SK-N-DZ (cell line): ENCODE results near the gene KRTAP10-9. TPM values are rescaled to one million over a fixed set of nuclear protein-coding genes. Genes with fewer than 3 reads are reported as not detected.
"Not testable (repeated sequence)": the region's sequence is repeated elsewhere in the genome, so short reads cannot be mapped to it uniquely, and the experiment has no call there.

Experiments used
- DNase-seq: peaks from one replicate; pipeline ENCODE4 v3.0.0-alpha.2; 2015; ENCODE audit warnings: low spot score
- polyA plus RNA-seq, 2 experiments: library from polyadenylated mRNA; depleted of rRNA; stranded (reverse); fragments of >200 nt; gene quantifications; 2 replicates each; pipeline ENCODE4 v1.2.3, GENCODE V29; 2014

KRTAP10-9 gene, protein sequence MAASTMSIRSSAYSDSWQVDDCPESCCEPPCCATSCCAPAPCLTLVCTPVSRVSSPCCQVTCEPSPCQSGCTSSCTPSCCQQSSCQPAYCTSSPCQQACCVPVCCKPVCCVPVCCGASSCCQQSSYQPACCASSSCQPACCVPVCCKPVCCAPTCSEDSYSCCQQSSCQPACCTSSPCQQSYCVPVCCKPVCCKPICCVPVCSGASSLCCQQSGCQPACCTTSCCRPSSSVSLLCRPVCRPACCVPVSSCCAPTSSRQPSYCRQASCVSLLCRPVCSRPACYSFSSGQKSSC
- not detected in 2 replicates for polyA plus RNA-seq (2014; cell fraction: cytosol; rRNA removed)
- not detected in 2 replicates for polyA plus RNA-seq (2014; cell fraction: nucleus; rRNA removed)

DNA sequence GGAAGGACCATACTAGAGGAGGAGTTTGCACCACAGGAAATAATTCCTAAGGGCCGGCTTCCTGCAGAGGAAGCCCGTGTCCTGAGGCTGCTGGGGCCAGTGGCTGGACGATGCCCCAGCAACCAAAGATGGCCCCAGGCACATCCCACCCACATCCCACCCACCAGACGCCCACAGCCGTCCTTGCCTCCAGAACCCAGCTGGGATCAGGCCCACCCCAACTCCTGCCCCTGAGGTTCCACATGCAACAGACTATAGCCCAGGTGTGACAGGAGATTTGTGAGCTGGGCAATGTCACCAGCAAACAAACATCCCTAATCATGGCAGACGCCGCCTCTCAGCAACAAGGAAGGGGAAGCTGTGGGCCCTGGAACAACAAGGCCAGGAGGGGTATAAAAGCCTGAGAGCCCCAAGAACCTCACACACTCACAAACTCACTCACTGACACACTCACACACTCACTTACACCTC, at the start of gene KRTAP10-9:
TSS of gene KRTAP10-9 (plus strand) at position 421 of the 471 bp plus-strand sequence. CDS start 79 bp downstream, outside the sequence.
- no peak for DNase-seq

DNA sequence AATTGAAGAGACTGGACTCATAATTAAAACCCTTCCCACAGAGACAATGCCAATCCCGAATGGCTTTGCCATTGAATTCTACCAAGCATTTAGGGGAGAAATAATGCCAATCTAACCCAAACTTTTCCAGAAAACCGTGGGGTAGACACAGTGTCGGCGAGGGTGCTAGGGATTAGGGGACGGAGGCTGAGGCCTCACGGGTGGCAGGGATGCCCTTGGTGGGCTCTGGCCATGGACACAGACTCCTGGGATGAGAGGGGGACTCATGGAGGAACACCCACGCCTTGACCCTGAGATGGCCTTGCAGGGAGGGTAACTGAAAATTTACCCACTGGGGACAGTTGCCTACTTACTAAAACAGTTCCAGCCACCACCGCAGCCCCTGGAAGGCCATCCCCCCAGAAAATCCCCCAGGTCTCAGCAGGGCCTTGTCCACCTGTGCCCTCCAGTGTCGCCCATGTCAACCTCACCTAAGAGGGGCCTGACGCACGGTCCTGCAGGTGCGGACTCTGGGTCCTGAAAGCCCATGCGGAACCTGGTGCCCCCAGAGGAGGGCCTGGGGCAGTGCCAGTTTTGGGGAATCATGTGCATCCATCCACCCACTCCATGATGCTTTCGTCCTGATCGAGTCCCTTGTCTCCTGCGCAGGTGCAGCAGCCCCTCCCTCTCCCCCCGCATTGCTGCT, 48.4 kb upstream of the KRTAP10-9 start:
- no peak for DNase-seq

DNA sequence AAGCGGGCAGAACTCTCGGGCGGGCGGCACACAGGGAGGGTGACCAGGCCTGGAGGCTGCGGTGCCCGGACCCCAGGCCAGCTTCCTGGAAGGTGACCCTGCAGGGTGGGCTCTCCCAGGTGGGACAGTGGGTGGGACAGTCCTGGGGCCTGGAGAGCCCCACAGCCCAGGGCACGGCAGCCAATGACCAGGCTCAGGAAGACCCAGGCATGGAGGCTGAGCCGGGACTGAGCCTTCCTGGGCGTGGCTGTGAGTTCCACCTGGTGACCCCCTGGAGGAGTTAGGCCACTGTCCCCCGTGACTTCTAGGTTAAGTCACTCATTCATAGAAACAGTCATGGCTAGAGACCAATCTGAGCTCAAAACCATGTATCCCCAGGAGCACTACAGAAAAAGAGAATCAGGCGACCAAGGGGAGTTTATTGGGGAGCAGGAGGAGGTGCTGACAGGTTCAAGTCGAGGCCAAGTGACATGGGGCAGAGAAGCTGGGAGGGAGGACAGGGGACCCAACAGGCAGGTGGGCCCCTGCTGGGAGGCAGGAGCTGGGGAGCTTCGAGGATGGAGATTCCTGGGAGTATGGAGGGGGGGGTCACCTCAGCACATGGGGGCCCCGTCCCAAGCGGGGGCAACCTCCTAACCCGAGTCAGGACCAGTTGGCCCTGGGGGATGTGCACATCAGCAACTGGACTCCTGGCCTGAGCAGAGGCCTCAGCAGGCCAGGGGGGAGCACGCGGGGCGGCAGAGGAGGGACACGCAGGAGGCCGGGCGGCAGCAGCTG, 47.6 kb upstream of the KRTAP10-9 start:
- DNase-seq, result no peak

DNA sequence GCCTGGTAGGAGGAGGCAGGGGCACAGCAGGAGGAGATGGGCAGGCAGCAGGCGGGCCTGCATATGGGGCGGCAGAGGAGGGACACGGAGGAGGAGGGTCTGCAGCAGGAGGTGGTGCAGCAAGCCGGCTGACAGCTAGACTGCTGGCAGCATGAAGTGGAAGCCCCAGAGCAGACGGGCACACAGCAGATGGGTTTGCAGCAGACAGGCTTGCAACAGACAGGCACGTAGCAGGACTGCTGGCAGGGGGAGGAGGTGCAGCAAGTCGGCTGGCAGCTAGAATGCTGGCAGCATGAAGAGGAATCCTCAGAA, 47.1 kb upstream of the KRTAP10-9 start:
- DNase-seq, result no peak

DNA sequence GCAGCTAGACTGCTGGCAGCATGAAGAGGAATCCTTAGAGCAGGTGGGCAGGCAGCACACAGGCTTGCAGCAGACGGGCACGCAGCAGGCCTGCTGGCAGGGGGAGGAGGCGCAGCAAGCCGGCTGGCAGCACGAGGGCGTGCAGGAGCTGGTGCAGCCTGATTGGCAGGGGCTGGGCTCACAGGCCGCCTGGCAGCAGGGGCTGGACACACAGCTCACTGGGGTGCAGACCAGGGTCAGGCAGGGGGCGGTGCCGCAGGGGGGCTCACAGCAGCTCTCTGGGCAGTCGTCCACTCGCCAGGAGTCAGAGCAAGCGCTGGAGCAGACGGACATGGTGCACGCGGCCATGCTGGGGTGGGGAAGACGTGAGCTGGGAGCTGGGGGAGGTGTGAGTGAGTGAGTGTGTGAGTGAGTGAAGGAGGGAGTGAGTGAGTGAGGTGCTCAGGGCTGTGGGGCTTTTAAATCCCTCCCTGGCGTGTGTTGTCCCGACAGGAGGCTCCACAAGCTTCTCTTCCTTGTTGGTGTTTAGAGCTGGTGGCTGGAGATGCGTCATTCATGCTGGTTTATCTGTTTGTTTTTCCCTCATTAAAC, 46.6 kb upstream of the KRTAP10-9 start, which contains the start of gene KRTAP10-5:
TSS of gene KRTAP10-5 (minus strand) at position 374 of the 591 bp plus-strand sequence. CDS start at position 348, 26 bp downstream.
- not testable (repeated sequence) for DNase-seq

DNA sequence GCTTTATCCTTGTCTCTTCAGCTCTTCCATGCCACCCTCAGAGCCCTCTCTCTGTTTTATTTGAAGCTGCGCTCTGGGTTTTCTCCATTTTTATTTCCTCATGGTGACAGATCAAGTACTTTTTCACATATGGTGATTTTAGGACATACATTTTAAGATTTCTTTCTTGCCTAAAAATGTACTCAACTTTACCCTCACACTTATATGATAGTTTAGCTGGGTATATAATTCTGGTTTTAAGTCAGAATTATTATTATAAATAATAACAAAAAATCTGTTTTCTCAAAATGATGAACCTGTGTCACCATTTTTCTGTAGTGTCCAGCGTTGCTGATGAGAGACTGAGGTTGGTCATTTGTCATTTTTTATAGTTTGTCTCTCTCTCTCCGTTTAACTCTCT, 45.7 kb upstream of the KRTAP10-9 start:
- DNase-seq, result no peak

DNA sequence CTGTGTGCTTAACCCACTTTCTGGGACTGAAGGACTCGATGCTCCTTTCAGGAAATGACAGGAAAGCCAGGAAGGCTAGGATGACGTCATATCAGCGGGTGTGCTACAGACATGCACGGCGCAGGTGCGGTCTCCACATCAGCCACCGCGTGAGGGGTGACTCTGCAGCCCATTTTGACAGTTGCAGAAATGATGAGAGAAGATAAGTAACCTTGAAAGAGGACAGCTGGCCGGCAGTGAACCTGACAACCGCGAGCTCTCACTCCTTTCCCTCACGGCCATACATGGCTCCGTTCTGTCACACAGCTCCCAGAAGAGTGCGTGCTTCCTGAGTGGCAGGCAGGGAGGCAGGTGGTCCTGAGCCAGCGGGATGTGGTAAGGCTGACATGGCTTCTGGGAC, 44.8 kb upstream of the KRTAP10-9 start:
- DNase-seq, result no peak

DNA sequence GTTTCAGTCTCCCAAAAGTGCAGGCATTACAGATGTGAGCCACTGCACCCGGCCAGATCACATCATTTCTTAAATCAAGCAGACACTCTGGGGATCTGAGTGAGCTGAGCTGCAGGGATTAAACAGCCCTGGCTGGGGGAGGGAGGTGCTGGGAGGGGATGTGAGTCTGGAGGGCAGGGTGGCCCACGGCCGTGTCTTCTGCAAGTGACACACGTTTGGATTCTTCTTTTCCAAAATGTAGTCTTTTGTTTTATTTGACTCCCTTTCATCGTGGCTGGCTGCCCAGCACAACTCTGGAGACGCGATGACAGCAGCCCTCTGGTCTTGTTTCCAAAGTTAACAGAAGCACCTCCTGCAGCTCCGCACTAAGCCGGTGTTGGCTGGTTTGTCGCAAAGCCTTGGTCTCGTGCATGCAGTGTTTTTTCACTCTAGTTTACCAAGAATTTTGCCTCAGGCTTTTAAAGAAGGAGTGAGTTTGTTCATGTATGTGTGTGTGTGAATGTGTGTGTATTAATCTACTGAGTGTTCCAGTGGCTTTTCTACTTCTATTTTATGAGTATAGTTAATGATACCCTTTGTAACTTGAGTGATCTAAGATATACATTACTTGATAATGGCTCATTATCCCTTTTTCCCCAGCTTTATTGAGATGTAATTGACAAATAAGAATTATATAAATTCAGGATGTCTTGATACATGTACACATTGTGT, 43.6 kb upstream of the KRTAP10-9 start:
- no peak for DNase-seq

DNA sequence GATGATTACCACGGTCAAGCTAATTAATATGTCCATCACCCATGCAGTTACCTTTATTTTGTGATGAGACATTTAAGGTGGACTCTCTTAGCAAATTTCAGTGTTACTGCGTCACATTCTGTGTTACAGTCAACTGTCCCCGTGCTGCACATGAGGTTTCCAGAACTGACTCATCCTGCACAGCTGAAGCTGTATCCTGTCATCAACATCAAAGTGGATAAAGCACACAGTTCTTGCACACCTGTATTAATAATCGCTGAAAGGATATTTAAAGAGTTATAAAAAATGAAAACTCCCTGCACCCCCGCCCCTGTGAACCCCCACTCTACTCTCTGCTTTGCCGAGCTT, 43.1 kb upstream of the KRTAP10-9 start:
- no peak for DNase-seq

DNA sequence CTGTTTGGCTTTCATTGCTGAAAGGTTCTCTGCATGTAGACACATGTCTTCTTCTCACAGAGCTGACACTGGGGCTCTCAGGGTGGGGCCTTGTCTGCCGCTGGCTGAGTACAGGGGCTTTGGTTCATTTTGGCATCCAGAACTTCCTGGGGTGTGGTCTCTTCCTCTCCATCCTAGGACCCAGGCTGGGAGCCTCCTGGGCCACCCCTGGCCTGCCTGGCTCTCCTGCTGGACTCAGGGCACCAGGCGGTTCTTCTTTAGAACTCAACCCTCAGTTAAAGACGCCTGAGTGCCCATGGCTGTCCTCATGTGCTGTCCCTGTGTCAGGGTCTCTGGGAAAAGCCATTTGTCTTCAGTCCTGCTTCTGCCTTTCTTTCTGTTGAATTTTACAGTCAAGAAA, 41.0 kb upstream of the KRTAP10-9 start:
- DNase-seq, result no peak

DNA sequence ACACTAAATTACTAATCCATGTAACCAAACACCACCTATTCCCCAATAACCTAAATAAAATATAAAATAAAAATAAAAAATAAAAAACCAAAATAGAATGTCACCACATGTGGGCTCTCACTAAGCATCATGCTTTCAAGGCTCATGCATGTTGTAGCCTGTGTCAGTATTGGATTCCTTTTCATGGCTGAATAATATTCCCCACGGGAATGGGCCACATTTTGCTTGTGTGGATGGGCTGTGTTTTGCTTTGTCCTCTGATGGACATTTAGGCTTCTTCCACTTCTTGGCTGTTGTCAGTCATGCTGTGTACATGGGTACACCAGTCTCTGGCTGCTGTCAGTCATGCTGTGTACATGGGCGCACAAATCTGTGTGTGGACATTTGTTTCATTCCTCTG, 37.8 kb upstream of the KRTAP10-9 start:
- no peak for DNase-seq

DNA sequence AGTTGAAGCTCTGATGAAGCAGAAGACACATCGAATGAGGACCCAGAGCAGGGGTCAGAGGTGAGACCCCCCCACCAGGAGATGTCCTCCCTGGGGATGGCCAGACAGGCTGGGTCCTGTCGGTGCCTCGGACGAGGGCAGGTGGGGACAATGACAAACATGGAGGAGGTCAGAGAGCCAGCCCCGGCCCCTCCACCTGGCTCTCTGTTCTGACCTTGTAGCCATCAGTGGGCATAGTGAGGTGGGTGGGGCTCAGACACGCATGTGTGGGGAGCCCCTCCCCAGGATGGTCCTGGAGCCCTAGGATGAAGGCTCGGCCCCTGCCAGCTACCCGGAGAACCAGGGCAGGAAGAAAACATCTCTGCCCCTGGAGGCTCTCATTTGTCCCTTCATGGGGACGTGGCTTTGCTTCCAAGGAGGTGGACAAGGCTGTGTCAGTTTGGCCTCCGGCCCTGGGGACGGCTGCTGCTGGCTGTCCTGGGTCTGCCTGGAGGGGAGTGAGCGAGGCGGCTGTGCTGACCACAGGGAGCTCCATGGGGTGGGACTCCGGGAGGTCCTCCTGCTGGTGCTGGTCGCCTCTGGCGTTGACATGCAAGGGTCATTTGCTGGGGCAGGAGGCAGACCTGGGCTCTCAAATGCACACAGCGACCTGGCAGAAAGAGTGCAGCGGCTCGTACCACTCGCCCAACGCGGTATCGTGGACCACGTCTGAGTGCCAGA, 37.1 kb upstream of the KRTAP10-9 start:
- DNase-seq, result no peak

DNA sequence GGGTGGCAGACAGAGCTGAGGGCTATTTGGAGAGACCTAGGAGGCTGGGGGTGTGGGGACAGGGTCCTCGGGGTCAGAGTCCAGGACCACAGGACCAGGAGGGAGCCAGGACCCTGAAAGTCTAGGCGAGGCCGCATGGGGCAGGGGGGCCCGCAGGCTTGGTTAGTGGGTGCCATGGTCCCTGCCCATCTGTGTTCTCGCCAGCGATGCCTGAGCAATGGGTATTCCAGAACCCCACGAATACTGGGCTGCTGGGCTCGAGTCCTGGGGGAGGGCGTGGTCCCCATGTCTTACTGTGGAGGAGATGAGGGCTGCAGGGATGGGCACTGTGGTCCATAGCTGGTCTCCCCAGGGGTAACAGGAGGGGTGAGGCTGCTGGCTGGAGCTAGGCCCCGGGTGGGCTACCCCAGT, 36.6 kb upstream of the KRTAP10-9 start:
- no peak for DNase-seq

DNA sequence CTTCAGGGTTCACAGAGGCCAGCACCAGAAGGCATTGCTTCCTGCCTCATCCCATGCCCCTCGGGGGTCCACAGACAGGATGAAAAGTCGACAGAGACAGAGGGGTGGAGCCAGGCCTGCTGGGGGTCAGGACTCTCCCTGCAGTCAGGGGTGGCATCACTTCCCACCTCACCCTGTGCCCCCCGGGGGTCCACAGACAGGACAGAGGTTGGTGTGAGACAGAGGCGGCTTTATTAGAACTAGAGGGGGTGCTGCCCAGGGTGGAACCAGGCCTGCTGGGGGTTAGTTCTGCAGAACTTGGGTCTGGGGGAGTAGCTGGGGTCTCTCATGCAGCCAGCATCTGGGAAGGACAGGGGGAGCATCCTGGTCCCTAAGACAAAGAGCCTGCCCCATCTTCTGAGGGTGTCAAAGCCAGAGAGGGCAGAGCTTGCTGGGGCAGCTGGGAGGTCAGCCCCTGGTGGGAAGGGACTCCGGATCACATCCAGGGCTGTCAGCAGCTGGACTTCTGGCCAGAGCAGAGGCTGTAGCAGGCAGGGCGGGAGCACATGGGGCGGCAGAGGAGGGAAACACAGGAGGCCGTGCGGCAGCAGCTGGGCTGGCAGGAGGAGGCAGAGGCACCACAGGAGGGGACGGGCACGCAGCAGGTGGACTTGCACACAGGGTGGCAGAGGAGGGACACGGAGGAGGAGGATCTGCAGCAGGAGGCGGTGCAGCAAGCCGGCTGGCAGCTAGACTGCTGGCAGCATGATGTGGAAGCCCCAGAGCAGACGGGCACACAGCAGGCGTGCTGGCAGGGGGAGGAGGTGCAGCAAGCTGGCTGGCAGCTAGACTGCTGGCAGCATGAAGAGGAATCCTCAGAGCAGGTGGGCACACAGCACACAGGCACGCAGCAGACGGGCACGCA, 35.7 kb upstream of the KRTAP10-9 start:
- DNase-seq, result not testable (repeated sequence)

DNA sequence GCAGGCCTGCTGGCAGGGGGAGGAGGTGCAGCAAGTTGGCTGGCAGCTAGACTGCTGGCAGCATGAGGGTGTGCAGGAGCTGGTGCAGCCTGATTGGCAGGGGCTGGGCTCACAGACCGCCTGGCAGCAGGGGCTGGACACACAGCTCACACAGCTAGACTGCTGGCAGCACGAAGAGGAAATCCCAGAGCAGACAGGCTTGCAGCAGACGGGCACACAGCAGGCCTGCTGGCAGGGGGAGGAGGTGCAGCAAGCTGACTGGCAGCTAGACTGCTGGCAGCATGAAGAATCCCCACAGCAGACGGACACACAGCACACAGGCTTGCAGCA, 35.1 kb upstream of the KRTAP10-9 start:
- DNase-seq, result not testable (repeated sequence)

DNA sequence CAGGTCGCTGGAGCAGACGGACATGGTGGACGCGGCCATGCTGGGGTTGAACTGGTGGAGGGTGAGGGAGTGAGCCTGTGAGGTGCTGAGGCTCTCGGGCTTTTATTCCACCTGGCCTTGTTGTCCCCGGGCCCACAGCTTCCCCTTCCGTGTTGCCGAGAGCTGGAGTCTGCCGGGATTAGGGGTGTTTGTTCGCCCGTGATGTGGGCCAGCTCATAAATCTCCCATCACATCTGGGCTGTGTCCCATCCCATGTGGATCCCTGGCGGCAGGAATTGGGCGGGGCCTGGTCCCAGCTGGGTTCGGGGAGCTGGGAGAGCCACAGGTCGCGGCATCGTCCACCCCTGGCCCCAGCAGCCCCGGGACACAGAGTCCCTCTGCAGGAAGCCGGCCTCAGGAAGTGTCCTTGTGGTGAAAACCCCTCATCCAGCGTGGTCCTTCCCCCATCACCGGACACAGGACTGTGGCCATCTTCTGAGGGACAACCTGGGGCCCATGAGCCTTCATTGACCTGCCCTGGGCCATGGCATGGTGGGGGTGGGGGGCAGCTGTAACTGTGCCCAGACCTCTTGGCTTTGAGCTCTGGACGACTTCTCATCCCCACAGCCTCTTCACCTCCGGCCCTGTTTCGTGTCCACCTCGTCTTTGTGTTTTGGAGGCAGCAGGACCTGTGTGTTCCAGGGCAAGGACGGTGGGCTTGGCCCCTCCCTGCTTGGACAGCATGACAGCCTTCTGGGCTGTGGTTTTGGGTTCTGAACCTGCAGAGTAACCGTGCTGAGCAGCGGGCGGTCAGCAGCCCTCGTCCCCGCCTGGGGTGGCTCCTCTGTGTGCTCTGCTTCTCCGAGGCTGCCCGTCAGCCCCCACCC, 34.2 kb upstream of the KRTAP10-9 start, which contains the start of gene KRTAP10-6:
TSS of gene KRTAP10-6 (minus strand) at position 60 of the 866 bp plus-strand sequence. CDS start at position 39, 21 bp downstream.
- no peak for DNase-seq

DNA sequence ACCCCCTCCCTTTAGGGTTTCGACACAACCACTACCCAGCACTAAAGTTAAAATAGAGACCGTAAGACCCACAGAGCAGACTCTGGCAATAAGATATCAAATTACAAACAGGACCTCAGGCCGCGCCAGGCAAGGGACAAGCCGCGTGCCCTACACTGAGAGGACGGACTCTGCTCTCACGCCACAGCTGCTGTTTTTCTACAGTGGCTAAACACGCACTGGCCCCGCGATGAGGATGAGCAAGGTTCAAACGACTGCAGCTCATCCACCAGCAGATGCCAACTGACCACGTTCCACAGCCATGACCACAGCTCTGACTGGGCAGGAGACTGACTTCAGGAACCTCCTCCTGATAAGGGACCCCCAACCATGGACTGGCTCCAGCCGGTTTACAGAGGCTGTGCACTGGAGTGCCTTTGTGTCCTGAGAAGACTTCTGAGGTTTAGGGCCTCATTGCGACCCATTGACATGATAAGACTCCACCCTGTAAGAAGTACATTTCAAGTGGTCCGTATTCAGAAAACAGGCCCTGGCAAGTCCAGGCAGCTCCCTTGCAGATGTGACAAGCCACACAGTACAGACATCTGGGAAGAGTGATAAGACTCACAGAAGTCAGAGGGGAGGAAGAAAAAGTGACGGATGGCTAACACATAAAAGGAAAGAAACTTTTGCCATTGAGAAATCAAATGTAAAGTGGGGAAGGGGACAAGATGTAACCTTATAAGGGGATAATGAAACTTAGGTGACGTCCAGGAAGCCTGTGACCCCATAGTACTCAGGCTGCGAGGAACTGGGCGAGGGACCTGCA, 33.1 kb upstream of the KRTAP10-9 start:
- DNase-seq, result no peak
